Breast epithelium (tissue), 3 donors: ENCODE data around the gene SH3TC1.

ENCODE experiments used
- POLR2A ChIP-seq: fragments of 450-650 bp; IDR thresholded peaks from one replicate; pipeline ENCODE4 v1.6.1; 2016; ENCODE audit warnings: antibody characterized with exemption, mild to moderate bottlenecking, moderate library complexity
- POLR2AphosphoS5 ChIP-seq, 3 donors: sonication (generic); formaldehyde crosslinking; IDR thresholded peaks; one replicate each; pipeline ENCODE4 v1.6.1; 2017; ENCODE audit warnings: antibody characterized with exemption in 3 of 3
- TF ChIP-seq, protein P1 (sequence below), 3 donors: fragments of 450-650 bp; IDR thresholded peaks; one replicate each; pipeline ENCODE4 v1.5.1; 2016 to 2017; ENCODE audit warnings: antibody characterized with exemption in 3 of 3, mild to moderate bottlenecking in 3 of 3, moderate library complexity in 3 of 3

GRCh38 chr4:8283161-8283560, 84.1 kb downstream of the SH3TC1 start:
- TF ChIP-seq, protein P1, sequence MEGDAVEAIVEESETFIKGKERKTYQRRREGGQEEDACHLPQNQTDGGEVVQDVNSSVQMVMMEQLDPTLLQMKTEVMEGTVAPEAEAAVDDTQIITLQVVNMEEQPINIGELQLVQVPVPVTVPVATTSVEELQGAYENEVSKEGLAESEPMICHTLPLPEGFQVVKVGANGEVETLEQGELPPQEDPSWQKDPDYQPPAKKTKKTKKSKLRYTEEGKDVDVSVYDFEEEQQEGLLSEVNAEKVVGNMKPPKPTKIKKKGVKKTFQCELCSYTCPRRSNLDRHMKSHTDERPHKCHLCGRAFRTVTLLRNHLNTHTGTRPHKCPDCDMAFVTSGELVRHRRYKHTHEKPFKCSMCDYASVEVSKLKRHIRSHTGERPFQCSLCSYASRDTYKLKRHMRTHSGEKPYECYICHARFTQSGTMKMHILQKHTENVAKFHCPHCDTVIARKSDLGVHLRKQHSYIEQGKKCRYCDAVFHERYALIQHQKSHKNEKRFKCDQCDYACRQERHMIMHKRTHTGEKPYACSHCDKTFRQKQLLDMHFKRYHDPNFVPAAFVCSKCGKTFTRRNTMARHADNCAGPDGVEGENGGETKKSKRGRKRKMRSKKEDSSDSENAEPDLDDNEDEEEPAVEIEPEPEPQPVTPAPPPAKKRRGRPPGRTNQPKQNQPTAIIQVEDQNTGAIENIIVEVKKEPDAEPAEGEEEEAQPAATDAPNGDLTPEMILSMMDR (IDR thresholded peaks at IDR 0.05), result no peak
- TF ChIP-seq POLR2A (no peak), POLR2AphosphoS5 (IDR thresholded peaks at IDR 0.05) (no peak)
